ENCODE results near the gene PGPEP1. TPM values are rescaled to one million over a fixed set of nuclear protein-coding genes. Genes with fewer than 3 reads are reported as not detected.

Gene PGPEP1
- total and polyA plus RNA-seq, 10 of the 15 experiments (the other 5 are each of a cell fraction or from before 2014, with no cell fraction given), result 13.8 to 39.4 (median 17.0) TPM

DNA sequence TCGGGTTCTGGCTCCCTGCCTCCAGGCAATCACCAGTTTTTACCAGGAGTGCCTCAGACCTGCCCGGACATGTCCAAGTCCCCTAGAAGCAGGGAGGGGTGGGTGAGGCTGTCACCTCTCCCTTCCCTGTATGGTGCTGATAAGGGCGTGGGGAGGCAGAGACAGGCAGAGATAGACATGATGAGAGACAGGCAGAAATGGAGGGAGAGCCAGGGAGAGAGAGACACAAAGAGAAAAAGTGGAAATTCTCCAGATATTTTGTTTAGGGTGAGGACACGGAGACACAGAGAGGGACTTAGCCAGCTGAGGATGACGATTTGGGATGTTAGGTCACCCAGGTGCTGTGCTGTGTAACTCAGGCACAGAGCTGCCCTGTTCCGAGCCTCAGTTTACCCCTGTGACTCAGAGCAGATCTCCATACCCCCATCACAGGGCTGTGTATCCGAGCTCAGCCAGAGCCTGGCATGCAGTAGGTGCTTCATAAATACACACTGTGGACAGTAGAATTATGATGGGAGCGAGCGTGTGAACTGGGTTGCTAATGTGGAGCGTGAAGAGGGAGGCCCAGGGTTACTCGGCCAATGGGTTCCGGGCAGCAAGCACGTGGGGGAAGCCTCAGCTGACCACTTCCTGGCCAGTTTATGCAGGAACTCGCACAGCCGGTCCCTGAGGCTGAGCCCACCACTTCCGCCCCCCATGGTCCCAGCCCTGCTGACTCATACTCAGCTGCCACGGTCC lies 33.7 kb downstream of the PGPEP1 start (continued):
- peak; percentile 44; the same call in 1 of the 2 replicates for TF ChIP-seq YY1 (IDR thresholded peaks at IDR 0.05; ENCODE audit: low read depth, low read length)
- TF ChIP-seq ASH2L (IDR thresholded peaks at IDR 0.05; ENCODE audit: borderline replicate concordance, low read depth), result no peak
- peak; percentile 56 for TF ChIP-seq SMAD1 (IDR thresholded peaks at IDR 0.05; ENCODE audit: low read depth, partially characterized antibody)
- TF ChIP-seq, protein P1, sequence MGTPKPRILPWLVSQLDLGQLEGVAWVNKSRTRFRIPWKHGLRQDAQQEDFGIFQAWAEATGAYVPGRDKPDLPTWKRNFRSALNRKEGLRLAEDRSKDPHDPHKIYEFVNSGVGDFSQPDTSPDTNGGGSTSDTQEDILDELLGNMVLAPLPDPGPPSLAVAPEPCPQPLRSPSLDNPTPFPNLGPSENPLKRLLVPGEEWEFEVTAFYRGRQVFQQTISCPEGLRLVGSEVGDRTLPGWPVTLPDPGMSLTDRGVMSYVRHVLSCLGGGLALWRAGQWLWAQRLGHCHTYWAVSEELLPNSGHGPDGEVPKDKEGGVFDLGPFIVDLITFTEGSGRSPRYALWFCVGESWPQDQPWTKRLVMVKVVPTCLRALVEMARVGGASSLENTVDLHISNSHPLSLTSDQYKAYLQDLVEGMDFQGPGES (IDR thresholded peaks at IDR 0.05), result no peak
- TF ChIP-seq TAF1 (IDR thresholded peaks at IDR 0.05; ENCODE audit: borderline replicate concordance, low read depth, low read length), result peak; percentile 37; the same call in 1 of the 2 replicates
- no peak for TF ChIP-seq CHD4 (IDR thresholded peaks at IDR 0.05)
- TF ChIP-seq POLR2AphosphoS5 (IDR thresholded peaks at IDR 0.05; ENCODE audit: low read length), result peak; percentile 89
- TF ChIP-seq, protein P2, sequence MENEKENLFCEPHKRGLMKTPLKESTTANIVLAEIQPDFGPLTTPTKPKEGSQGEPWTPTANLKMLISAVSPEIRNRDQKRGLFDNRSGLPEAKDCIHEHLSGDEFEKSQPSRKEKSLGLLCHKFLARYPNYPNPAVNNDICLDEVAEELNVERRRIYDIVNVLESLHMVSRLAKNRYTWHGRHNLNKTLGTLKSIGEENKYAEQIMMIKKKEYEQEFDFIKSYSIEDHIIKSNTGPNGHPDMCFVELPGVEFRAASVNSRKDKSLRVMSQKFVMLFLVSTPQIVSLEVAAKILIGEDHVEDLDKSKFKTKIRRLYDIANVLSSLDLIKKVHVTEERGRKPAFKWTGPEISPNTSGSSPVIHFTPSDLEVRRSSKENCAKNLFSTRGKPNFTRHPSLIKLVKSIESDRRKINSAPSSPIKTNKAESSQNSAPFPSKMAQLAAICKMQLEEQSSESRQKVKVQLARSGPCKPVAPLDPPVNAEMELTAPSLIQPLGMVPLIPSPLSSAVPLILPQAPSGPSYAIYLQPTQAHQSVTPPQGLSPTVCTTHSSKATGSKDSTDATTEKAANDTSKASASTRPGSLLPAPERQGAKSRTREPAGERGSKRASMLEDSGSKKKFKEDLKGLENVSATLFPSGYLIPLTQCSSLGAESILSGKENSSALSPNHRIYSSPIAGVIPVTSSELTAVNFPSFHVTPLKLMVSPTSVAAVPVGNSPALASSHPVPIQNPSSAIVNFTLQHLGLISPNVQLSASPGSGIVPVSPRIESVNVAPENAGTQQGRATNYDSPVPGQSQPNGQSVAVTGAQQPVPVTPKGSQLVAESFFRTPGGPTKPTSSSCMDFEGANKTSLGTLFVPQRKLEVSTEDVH (IDR thresholded peaks at IDR 0.05; ENCODE audit: low read depth, partially characterized antibody), result no peak
- TF ChIP-seq, protein P3, sequence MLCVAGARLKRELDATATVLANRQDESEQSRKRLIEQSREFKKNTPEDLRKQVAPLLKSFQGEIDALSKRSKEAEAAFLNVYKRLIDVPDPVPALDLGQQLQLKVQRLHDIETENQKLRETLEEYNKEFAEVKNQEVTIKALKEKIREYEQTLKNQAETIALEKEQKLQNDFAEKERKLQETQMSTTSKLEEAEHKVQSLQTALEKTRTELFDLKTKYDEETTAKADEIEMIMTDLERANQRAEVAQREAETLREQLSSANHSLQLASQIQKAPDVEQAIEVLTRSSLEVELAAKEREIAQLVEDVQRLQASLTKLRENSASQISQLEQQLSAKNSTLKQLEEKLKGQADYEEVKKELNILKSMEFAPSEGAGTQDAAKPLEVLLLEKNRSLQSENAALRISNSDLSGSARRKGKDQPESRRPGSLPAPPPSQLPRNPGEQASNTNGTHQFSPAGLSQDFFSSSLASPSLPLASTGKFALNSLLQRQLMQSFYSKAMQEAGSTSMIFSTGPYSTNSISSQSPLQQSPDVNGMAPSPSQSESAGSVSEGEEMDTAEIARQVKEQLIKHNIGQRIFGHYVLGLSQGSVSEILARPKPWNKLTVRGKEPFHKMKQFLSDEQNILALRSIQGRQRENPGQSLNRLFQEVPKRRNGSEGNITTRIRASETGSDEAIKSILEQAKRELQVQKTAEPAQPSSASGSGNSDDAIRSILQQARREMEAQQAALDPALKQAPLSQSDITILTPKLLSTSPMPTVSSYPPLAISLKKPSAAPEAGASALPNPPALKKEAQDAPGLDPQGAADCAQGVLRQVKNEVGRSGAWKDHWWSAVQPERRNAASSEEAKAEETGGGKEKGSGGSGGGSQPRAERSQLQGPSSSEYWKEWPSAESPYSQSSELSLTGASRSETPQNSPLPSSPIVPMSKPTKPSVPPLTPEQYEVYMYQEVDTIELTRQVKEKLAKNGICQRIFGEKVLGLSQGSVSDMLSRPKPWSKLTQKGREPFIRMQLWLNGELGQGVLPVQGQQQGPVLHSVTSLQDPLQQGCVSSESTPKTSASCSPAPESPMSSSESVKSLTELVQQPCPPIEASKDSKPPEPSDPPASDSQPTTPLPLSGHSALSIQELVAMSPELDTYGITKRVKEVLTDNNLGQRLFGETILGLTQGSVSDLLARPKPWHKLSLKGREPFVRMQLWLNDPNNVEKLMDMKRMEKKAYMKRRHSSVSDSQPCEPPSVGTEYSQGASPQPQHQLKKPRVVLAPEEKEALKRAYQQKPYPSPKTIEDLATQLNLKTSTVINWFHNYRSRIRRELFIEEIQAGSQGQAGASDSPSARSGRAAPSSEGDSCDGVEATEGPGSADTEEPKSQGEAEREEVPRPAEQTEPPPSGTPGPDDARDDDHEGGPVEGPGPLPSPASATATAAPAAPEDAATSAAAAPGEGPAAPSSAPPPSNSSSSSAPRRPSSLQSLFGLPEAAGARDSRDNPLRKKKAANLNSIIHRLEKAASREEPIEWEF (IDR thresholded peaks at IDR 0.05; ENCODE audit: insufficient replicate concordance, low read depth, low read length), result peak; percentile 69
- TF ChIP-seq, protein P4, sequence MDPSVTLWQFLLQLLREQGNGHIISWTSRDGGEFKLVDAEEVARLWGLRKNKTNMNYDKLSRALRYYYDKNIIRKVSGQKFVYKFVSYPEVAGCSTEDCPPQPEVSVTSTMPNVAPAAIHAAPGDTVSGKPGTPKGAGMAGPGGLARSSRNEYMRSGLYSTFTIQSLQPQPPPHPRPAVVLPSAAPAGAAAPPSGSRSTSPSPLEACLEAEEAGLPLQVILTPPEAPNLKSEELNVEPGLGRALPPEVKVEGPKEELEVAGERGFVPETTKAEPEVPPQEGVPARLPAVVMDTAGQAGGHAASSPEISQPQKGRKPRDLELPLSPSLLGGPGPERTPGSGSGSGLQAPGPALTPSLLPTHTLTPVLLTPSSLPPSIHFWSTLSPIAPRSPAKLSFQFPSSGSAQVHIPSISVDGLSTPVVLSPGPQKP (IDR thresholded peaks at IDR 0.05; ENCODE audit: low read depth, low read length), result peak; percentile 85
- peak; percentile 93 for TF ChIP-seq SMARCA5 (IDR thresholded peaks at IDR 0.05)
- TF ChIP-seq, protein P5, sequence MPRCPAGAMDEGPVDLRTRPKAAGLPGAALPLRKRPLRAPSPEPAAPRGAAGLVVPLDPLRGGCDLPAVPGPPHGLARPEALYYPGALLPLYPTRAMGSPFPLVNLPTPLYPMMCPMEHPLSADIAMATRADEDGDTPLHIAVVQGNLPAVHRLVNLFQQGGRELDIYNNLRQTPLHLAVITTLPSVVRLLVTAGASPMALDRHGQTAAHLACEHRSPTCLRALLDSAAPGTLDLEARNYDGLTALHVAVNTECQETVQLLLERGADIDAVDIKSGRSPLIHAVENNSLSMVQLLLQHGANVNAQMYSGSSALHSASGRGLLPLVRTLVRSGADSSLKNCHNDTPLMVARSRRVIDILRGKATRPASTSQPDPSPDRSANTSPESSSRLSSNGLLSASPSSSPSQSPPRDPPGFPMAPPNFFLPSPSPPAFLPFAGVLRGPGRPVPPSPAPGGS (IDR thresholded peaks at IDR 0.05; ENCODE audit: borderline replicate concordance, insufficient read depth, low read depth, low read length, poor library complexity, severe bottlenecking), result peak; percentile 80
- TF ChIP-seq KDM1A (IDR thresholded peaks at IDR 0.05; ENCODE audit: borderline replicate concordance), result no peak
- peak; percentile 85 for TF ChIP-seq GABPA (IDR thresholded peaks at IDR 0.05; ENCODE audit: low read depth)
